NB4 (cell line): ENCODE measurements around the gene CHRNE.

Source experiments
- CTCF ChIP-seq: IDR thresholded peaks from one replicate; pipeline ENCODE4 v1.5.1; 2012; ENCODE audit warnings: low read depth, low read length
- POLR2A ChIP-seq: IDR thresholded peaks from 2 replicates; pipeline ENCODE4 v1.6.1; 2011; ENCODE audit warnings: mild to moderate bottlenecking; ENCODE audit not compliant: insufficient read length; ENCODE audit errors: extremely low read depth
- TF ChIP-seq, protein P1 (sequence below): IDR thresholded peaks from 2 replicates; pipeline ENCODE4 v1.6.1; 2011; ENCODE audit warnings: low read depth, low read length

DNA sequence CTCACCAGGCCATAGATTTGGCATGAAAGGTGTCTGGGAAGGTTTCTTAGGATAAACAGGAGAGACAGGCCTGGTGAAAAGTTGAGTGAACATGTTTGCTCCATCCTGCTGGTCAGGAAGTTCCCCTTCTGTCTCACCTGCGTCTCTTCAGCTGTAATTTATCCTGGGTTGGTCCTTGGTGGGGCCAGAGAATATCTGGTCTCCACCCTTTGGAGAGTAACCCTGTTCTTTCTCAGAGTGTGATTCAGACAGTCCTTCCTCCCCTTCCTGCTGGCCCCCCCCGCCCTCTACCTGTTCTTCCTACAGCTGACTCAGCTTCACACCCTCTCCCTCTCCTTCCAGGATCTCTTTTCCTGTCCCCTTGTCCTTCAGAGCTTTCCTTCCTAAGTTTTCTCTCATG is 52.7 kb downstream of the CHRNE start:
- TF ChIP-seq POLR2A = no peak
- TF ChIP-seq CTCF = no peak
- TF ChIP-seq, protein P1, sequence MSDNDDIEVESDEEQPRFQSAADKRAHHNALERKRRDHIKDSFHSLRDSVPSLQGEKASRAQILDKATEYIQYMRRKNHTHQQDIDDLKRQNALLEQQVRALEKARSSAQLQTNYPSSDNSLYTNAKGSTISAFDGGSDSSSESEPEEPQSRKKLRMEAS = no peak
